Retinal pigment epithelial cell (primary cell): ENCODE results near the gene PAK1.
"Not testable (repeated sequence)": the region's sequence is repeated elsewhere in the genome, so short reads cannot be mapped to it uniquely, and the experiment has no call there.

Experiments
- DNase-seq: peaks from one replicate; pipeline ENCODE4 v3.0.0-alpha.2; 2010; ENCODE audit warnings: low read depth
- H3K4me3 ChIP-seq: 2 replicates; pipeline ENCODE4 v1.5.1; 2011; ENCODE audit warnings: mild to moderate bottlenecking, low read length, control low read depth, moderate library complexity
- TF ChIP-seq, protein P1 (sequence below): conservative IDR thresholded peaks from 2 replicates; pipeline ENCODE4 v1.5.1; 2011; ENCODE audit warnings: low read depth, low read length, control low read depth, inconsistent platforms

PAK1 gene

DNA sequence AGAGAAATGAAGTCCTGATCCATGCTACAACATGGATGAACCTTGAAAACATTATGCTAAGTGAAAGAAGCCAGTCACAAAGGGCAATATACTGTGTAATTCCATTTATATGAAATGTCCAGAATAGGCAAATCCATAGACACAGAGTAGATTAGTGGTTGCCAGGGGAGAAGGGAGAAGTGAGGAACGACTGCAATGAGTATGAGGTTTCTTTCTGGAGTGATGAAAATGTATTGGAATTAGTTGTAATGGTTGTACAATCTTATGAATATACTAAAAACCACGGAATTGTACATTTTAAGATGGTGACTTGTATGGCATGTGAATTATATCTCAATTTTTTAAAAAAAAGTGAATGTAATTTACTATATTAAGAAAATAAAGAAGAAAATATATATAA lies 89.3 kb downstream of the PAK1 start:
- no peak for DNase-seq
- TF ChIP-seq, protein P1, sequence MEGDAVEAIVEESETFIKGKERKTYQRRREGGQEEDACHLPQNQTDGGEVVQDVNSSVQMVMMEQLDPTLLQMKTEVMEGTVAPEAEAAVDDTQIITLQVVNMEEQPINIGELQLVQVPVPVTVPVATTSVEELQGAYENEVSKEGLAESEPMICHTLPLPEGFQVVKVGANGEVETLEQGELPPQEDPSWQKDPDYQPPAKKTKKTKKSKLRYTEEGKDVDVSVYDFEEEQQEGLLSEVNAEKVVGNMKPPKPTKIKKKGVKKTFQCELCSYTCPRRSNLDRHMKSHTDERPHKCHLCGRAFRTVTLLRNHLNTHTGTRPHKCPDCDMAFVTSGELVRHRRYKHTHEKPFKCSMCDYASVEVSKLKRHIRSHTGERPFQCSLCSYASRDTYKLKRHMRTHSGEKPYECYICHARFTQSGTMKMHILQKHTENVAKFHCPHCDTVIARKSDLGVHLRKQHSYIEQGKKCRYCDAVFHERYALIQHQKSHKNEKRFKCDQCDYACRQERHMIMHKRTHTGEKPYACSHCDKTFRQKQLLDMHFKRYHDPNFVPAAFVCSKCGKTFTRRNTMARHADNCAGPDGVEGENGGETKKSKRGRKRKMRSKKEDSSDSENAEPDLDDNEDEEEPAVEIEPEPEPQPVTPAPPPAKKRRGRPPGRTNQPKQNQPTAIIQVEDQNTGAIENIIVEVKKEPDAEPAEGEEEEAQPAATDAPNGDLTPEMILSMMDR: no peak
- H3K4me3 ChIP-seq: no peak overlapping the region

DNA sequence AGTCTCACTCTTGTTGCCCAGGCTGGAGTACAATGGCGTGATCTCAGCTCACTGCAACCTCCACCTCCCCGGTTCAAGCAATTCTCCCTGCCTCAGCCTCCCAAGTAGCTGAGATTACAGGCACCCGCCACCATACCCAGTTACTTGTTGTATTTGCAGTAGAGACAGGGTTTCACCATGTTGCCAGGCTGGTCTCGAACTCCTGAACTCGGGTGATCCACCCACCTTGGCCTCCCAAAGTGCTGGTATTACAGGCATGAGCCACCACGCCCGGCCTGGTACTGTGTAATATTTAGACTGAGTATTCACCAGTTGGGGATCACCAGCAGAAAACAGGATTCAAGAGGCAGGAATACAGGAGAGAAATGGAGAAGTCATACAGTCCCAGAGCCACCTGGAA lies 90.5 kb downstream of the PAK1 start:
- not testable (repeated sequence) for DNase-seq, H3K4me3 ChIP-seq

DNA sequence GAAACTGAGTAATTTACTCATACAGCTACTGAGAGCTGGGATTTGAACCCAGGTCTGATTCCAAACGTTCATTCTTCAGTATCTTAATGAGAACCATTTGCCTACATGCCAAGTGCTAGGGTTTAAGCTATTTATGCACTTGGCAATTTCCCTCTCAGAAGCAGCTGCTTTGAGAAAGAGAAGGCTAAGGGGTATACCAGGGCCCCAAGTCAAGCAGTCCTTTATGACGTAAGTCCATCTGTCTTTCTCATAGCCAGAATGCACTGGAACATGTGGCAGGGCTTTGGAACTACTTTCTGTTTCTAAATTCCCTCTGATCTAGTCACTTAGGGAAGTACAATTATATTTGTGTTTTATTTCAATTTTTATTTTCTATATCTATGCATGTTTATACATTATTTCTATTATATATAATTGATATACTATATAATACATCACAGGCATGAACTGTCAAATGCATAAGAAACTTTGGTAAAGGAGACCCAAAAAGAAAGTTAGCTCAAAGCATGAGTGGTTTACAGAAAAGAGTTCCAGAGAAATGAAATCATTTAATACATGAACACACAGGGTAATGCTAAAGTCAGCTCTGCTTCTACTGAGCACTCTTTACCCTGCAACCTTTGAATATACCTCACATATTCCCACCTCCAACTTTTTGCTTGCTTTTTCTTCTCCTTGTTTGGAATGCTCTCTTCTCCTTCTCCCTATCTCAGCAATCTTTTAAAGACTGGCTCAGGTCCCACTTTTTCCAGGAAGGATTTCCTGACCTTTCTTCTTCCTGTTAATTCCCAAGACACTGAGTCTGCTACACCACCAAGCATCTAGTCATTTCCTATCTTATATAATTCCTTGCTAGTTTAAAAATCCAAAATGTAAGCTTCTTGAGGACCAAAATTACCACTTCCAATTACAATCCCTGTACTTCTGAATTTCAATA lies 91.9 kb downstream of the PAK1 start:
- TF ChIP-seq, protein P1: no peak
- no peak overlapping the region for H3K4me3 ChIP-seq
- DNase-seq: no peak

DNA sequence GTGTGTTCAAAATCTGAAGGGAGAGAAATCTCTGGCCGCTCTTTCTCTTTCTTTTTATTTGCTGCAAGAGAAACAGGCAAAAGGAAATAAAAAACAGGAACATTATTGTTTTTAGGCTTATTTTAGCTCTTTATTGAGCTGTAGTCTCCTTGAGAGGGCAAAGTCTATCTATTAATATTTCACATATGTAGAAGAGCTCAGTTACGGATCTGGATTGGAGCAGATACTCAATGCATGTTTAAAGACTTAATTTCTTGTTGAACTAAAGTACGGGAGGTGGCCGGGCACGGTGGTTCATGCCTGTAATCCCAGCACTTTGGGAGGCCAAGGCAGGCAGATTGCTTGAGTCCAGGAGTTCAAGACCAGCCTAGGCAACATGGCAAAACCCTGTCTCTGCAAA lies 94.0 kb downstream of the PAK1 start:
- TF ChIP-seq, protein P1: no peak
- DNase-seq: no peak
- H3K4me3 ChIP-seq: no peak overlapping the region

DNA sequence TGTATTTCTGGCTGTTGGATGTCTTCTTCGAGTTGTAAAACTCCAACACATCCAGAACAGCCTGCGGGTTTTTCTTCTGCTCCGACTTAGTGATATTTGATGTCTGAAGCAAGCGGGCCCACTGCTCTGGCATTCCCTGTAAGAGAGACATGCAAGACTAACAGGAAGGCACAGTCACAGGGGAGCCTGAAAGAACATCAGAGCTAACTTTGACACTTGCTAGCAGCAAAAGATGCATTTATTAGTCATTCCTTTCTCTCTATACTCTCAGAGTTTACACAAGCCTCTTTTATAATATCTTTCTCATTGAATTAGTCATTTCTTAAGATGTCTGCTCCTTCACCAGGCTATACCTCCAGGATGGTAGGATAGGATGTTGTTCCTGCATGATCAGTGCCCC lies 94.6 kb downstream of the PAK1 start:
- H3K4me3 ChIP-seq: no peak overlapping the region
- DNase-seq: no peak
- TF ChIP-seq, protein P1: no peak

DNA sequence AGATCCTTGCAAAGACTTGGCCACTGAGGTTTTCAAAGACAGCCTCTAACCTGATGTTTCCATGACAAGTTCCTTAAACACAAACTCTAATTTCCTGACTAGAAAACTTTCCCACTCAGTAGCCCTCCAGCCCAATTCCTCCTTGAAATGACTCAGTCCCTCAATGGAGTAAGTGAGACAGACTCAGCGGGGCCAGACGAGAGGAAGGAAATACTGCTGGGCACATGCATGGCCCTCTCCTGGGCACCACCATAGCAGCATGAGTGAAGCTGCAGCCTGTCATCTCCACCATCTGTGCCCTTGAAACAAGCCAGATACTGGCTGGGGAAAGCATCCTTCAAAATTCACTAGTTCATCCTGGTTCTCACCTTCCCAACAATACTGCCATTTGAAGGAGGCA lies 96.2 kb downstream of the PAK1 start:
- no peak for DNase-seq
- TF ChIP-seq, protein P1: no peak
- H3K4me3 ChIP-seq: no peak overlapping the region

DNA sequence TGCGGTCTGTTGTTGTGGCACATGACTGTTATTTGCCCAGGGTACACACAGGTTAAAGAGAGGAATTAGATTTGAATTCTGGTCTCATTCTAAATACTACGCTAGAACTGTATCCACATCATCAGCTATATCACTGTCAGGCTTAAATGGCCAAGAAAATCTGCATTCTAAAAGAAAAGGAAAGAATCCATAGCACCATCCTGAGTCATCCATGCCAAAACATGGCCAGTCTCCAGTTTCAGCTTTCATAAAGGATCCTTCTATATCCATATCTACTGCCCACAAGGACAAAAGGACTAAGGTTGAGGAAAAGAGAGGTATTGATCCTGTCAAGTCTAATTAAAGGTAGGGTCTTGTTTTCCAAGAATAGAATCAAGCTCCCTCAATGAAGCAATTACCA lies 98.8 kb downstream of the PAK1 start:
- TF ChIP-seq, protein P1: no peak
- no peak for DNase-seq

More for the DNA sequence above, 98.8 kb downstream of the PAK1 start:
- no peak overlapping the region for H3K4me3 ChIP-seq
